Subcutaneous abdominal adipose tissue (tissue), 5 donors: Measurements from ENCODE around the gene POFUT2.
A peak's percentile ranks its signal among the peaks of the same experiment; 100 is the strongest.
"Not testable (repeated sequence)": the region's sequence is repeated elsewhere in the genome, so short reads cannot be mapped to it uniquely, and the experiment has no call there.

ENCODE experiments used
- H3K27ac ChIP-seq: one replicate; pipeline ENCODE4 v1.7.0; 2013; ENCODE audit warnings: low read depth, mild to moderate bottlenecking, inconsistent platforms, low read length, moderate library complexity
- H3K27me3 ChIP-seq, 5 donors: one replicate each; pipeline ENCODE4 v1.7.0; 2013; ENCODE audit warnings: low read length in 5 of 5, inconsistent platforms in 1 of 5; ENCODE audit not compliant: control insufficient read depth in 5 of 5, insufficient read depth in 4 of 5
- H3K36me3 ChIP-seq, 5 donors: one replicate each; pipeline ENCODE4 v1.7.0; 2013; ENCODE audit warnings: low read length in 5 of 5; ENCODE audit not compliant: control insufficient read depth in 5 of 5, insufficient read depth in 5 of 5
- H3K4me1 ChIP-seq, 5 donors: one replicate each; pipeline ENCODE4 v1.7.0; 2013; ENCODE audit warnings: low read length in 5 of 5, mild to moderate bottlenecking in 3 of 5, moderate library complexity in 1 of 5; ENCODE audit not compliant: control insufficient read depth in 5 of 5, insufficient read depth in 5 of 5
- H3K4me3 ChIP-seq, 5 donors: one replicate each; pipeline ENCODE4 v1.7.0; 2013; ENCODE audit warnings: low read length in 5 of 5, low read depth in 1 of 5
- H3K9ac ChIP-seq, 5 donors: one replicate each; pipeline ENCODE4 v1.7.0; 2013; ENCODE audit warnings: low read length in 5 of 5, mild to moderate bottlenecking in 4 of 5, moderate library complexity in 3 of 5
- H3K9me3 ChIP-seq, 5 donors: one replicate each; pipeline ENCODE4 v1.7.0; 2013; ENCODE audit warnings: low read length in 5 of 5; ENCODE audit not compliant: control insufficient read depth in 5 of 5
- donor health status: healthy.
- donor health status: healthy.
- donor health status: healthy.
- donor health status: healthy.
- donor health status: healthy.

POFUT2 gene

DNA sequence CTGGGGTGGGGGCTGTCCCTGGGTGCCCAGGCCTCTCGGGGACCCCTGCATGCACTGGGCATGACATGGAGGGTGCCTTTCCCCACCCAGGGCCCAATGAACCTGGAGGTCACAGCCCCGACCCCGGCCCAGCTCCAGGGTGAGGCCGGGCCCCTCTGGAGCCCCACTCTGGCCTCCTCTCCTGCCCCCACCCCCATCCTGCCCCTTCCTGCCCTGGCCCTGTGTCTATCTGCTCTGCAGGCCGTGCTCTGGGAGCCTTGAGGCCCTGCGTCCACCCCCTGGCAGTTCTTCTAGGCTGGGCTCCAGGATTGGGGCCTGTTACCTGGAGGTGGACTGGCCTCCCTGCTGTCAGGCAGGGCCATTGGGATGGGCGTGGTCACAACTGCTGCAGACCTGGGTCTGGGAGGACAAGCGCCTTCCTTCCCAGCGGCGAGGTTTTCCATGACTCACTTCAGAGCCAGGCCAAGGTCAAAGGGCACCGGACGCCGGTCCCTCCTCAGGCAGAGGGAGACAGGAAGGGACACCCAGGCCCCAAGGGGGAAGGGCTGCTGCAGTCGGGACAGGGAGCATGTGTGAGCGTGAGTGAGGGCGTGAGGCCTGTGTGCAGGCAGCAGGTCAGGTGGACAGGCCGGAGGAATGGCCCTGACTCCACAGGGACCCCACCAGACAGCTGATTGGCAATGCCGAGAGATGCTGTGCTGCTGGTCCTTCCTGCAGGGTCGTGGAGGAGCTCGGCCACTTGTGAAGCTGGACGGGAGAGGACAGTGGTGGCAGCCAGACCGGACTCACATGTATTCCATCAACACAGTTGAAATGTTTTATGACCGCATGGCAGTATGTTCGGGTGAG is 31.1 kb upstream of the POFUT2 start:
- Histone ChIP-seq H3K9me3 (no peaks in the 10 kb centered on the region), H3K9ac (peak overlapping the region in 1 of 5 donors; percentile 51), H3K4me1 (peaks cover 2 to 67% (median 43%) of the 10 kb centered on the region in 5 donors), H3K27ac (peak overlapping the region; percentile 74), H3K36me3 (no peaks in the 10 kb centered on the region), H3K27me3 (peaks cover 0 to 6% (median 4%) of the 10 kb centered on the region in 5 donors), H3K4me3 (no peak overlapping the region)

DNA sequence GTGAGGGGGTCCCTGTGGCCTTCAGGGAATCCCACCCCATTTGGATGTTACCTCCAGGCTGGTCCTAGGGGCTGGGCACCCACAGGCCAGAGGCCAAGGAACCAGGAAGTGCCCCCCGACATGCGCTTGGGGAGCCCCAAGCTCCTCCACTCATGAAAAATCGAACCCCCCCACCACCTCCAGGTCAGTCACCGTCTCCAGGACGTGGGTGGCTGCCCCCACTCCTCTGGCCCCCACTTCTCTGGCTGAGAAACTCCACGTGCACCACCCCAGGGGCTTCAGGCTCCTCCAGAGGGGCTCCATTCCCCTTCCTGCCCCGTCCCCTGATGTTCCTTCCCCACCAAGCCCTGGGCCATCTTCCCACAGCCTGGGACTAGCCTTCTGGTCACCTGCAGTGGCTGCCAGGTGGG is 30.5 kb upstream of the POFUT2 start:
- Histone ChIP-seq H3K9me3 (no peaks in the 10 kb centered on the region), H3K27ac (peak overlapping the region; percentile 74), H3K36me3 (no peaks in the 10 kb centered on the region), H3K4me1 (peaks cover 2 to 61% (median 43%) of the 10 kb centered on the region in 5 donors), H3K27me3 (peaks cover 0 to 6% (median 4%) of the 10 kb centered on the region in 5 donors), H3K9ac (peak overlapping the region in 1 of 5 donors; percentile 23), H3K4me3 (no peak overlapping the region)

DNA sequence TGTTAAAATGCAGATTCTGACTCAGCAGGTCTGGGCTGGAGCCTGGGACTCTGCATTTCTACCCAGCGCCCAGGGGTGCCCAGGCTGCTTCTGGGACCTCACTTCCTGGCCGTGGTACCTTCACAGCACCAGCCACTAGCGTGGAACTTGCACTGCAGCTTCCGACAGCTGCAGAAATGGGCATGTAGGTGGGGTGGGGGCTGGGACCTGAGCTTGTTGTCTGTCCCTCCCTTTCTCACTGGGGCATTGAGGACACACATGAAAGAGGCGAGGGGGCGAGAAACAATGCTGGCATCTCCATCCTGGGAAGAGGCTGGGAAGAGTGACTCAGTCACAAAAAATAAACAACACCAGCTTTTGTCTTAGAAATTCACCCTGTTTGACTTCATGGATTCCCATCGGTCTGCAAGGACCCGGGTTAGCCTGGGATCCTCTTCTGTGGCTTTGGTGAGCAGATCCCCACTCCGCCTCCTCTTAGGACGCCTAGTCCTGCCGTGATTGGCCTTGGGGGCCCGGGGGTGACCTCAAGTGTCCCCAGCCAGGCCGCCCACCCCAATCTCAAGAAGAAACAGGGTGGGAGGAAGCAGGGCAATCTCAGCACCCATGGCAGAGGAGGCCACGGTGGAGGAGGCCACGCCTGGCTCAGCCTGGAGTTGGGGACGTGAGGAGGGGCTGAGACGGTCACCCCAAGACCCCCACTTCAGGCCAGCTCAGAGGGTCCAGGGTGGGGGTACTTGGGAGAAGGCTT is 29.9 kb upstream of the POFUT2 start:
- Histone ChIP-seq H3K36me3 (no peaks in the 10 kb centered on the region), H3K27me3 (peaks cover 0 to 6% (median 4%) of the 10 kb centered on the region in 5 donors), H3K9ac (peak overlapping the region in 2 of 5 donors; percentile 16 to 23), H3K4me1 (peaks cover 2 to 55% (median 38%) of the 10 kb centered on the region in 5 donors), H3K9me3 (no peaks in the 10 kb centered on the region), H3K27ac (peak overlapping the region; percentile 74), H3K4me3 (no peak overlapping the region)

DNA sequence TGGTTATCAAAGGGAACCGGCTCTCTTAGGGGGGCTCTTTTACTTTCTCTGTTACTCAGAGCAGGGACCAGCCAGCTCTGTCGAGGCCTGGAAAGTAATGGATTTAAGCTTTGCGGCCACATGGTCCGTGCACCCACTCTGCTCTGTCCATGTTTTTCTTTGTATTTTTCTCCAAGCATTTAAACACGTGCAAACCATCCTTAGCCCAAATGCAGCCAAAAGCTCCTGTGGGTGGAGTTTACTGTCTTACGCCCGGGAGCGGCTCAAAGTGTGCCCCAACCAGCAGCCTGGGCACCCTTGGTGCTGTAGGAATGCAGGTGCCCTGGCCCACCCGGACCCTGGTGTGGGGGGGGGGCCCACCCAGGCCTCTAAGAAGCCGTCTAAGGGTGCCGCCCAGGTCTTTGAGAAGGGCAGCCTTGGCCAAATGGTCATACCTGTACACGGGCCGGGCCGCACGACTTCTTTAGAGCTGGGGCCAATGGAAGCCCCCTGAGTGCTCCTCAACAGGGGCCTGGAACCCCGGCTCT is 29.2 kb upstream of the POFUT2 start:
- peaks cover 2 to 49% (median 38%) of the 10 kb centered on the region in 5 donors for H3K4me1 ChIP-seq
- no peak overlapping the region for H3K4me3 ChIP-seq
- no peak overlapping the region for H3K9ac ChIP-seq
- peaks cover 0 to 6% (median 4%) of the 10 kb centered on the region in 5 donors for H3K27me3 ChIP-seq
- no peaks in the 10 kb centered on the region for H3K9me3 ChIP-seq
- H3K27ac ChIP-seq: peak overlapping the region; percentile 74
- H3K36me3 ChIP-seq: no peaks in the 10 kb centered on the region

DNA sequence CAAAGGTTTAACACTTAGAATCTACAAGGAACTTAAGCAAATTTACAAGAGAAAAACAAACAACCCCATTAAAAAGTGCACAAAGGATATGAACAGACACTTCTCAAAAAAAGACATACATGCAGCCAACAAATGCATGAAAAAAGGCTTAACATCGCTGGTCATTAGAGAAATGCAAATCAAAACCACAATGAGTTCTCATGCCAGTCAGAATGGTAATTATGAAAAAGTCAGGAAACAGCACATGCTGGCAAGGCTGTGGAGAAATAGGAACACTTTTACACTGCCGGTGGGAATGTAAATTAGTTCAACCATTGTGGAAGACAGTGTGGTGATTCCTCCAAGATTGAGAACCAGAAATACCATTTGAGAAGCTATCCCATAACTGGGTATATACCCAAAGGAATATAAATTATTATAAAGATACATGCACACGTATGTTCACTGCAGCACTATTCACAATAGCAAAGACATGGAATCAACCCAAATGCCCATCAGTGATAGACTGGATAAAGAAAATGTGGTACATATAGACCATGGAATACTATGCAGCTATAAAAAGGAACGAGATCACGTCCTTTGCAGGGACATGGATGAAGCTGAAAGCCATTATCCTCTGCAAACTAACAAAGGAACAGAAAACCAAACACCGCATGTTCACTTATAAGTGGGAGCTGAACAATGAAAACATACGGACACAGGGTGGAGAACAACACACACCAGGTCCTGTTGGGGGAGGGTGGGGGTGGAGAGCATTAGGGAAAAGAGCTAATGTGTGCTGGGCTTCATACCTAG is 28.2 kb upstream of the POFUT2 start:
- not testable (repeated sequence) for H3K27ac ChIP-seq, H3K4me3 ChIP-seq, H3K27me3 ChIP-seq, H3K36me3 ChIP-seq, H3K9me3 ChIP-seq, H3K9ac ChIP-seq
- peaks cover 2 to 41% (median 38%) of the 10 kb centered on the region in 5 donors for H3K4me1 ChIP-seq

DNA sequence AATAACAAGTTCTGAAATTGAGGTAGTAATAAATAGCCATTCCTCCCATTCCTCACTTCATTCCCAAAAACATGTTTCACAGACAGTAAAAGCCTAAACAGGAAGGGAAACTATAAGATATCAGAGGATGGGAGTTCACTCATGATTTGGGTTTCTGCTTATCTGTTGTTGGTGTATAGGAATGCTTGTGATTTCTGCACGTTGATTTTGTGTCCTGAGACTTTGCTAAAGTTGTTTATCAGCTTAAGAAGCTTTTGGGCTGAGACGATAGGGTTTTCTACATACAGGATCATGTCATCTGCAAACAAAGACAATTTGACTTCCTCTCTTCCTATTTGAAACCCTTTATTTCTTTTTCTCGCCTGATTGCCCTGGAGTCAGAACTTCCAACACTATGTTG is 26.0 kb upstream of the POFUT2 start:
- Histone ChIP-seq H3K4me1 (peaks cover 7 to 39% (median 31%) of the 10 kb centered on the region in 5 donors), H3K9ac (no peak overlapping the region), H3K27me3 (peaks cover 0 to 6% (median 4%) of the 10 kb centered on the region in 5 donors), H3K27ac (no peak overlapping the region), H3K4me3 (no peak overlapping the region), H3K36me3 (no peaks in the 10 kb centered on the region), H3K9me3 (no peaks in the 10 kb centered on the region)

DNA sequence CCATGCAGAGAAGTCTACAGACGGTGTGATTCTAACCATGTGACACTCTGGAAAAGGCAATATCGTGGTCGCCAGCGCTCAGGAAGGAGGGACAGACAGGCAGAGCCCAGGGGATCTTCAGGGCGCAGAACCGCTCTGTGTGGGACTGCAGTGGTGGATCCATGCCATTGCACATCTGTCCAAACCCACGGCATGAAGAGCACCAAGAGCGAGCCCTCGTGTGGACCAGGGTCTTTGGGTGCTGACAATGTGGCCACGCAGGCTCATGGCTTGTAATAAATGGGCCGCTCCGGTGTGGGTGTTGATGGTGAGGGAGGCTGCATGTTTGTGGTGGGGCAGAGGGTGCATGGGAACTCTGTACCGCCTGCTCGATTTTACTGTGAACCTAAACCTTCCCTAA is 25.3 kb upstream of the POFUT2 start:
- Histone ChIP-seq H3K27me3 (peaks cover 0 to 4% (median 2%) of the 10 kb centered on the region in 5 donors), H3K36me3 (no peaks in the 10 kb centered on the region), H3K27ac (no peak overlapping the region), H3K4me3 (no peak overlapping the region), H3K4me1 (peaks cover 9 to 39% (median 31%) of the 10 kb centered on the region in 5 donors), H3K9me3 (no peaks in the 10 kb centered on the region), H3K9ac (no peak overlapping the region)

DNA sequence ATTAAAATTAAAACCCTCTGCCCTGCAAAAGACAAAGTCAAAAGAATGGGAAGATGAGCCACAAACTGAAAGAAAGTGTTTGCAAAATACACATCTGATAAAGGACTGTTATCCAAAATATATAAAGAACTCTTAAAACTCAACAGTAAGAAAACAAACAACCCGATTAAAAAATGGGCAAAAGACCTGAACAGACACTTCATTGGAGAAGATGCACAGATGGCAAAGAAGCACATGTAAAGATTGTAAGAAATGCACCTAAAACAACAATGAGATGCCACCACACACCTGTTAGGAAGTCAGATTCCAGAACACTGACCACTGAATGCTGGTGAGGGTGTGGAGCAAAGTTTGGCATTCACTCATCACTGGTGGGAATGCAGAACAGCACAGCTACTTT is 24.6 kb upstream of the POFUT2 start:
- peaks cover 0 to under 1% (median 0%) of the 10 kb centered on the region in 5 donors for H3K27me3 ChIP-seq
- H3K9ac ChIP-seq: no peak overlapping the region
- no peaks in the 10 kb centered on the region for H3K36me3 ChIP-seq
- H3K27ac ChIP-seq: no peak overlapping the region
- no peak overlapping the region for H3K4me3 ChIP-seq
- H3K4me1 ChIP-seq: peaks cover 6 to 39% (median 31%) of the 10 kb centered on the region in 5 donors
- no peaks in the 10 kb centered on the region for H3K9me3 ChIP-seq

DNA sequence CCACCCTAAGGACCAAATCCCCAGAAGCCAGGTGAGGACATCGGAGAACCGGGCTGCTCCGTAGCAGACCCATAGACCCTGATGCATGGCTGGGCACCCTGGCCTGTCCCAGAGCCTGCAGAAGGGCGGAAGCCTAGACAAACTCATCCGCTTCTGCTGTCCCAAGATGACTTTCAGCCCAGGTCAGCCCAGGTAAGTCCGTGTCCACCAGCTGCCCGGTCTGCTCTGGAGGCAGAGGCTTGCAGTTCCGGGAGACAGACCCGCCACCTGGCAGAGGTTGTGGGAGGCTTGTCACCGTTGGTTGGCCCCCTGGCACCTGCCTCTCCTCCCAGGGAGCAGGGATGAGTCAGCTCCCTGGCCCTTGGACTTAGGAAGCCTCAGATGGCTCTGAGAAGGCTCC is 22.8 kb upstream of the POFUT2 start:
- Histone ChIP-seq H3K27me3 (no peaks in the 10 kb centered on the region), H3K27ac (no peak overlapping the region), H3K36me3 (no peaks in the 10 kb centered on the region), H3K4me1 (peaks cover 11 to 45% (median 36%) of the 10 kb centered on the region in 5 donors), H3K4me3 (no peak overlapping the region), H3K9ac (no peak overlapping the region), H3K9me3 (no peaks in the 10 kb centered on the region)
